ENCODE results near the gene ULBP1.

- no peak for TF ChIP-seq GATA2 (IDR thresholded peaks at IDR 0.05; ENCODE audit: low read depth, low read length)
- no peak for TF ChIP-seq GATA3 (IDR thresholded peaks at IDR 0.05; ENCODE audit: low read depth, low read length)
Observed at GRCh38 chr6:149933036-149933435, 30.7 kb upstream of the ULBP1 start.

All from SH-SY5Y (cell line).